A673 (cell line): ENCODE results near the gene TSEN2. TPM values are rescaled to one million over a fixed set of nuclear protein-coding genes. Genes with fewer than 3 reads are reported as not detected.

Experiments used
- BruUV-seq: library from RNA; stranded (reverse); fragments of 400-500 nt; replicated peaks from 2 replicates; lab custom pipeline; 2021; lab: Mats Ljungman, UMichigan
- CTCF ChIA-PET: fragments of 300-600 bp; sonication (Branson Sonifier 250); formaldehyde crosslinking; loops from one replicate; lab custom pipeline; 2022; ENCODE audit warnings: antibody characterized with exemption; lab: Charles Lee
- POLR2A ChIA-PET: fragments of 300-600 bp; sonication (Branson Sonifier 250); formaldehyde crosslinking; loops from one replicate; lab custom pipeline; 2022; ENCODE audit warnings: antibody characterized with exemption; ENCODE audit not compliant: low non-redundant PET; lab: Charles Lee
- DNase-seq: peaks from one replicate; pipeline ENCODE4 v3.0.0-alpha.2; 2015; ENCODE audit warnings: low spot score
- H3K27ac ChIP-seq: fragments of 200-600 bp; sonication (generic); 2 replicates; pipeline ENCODE4 v1.5.1; 2016; ENCODE audit warnings: mixed run types, low read depth, mild to moderate bottlenecking, mixed read lengths, antibody characterized with exemption, low read length; ENCODE audit not compliant: poor library complexity, severe bottlenecking
- H3K27me3 ChIP-seq: fragments of 200-600 bp; sonication (generic); replicated peaks from 2 replicates; pipeline ENCODE4 v1.6.1; 2017; ENCODE audit warnings: mixed run types, low read depth, mild to moderate bottlenecking, mixed read lengths, antibody characterized with exemption, low read length; ENCODE audit not compliant: insufficient read depth, poor library complexity
- H3K36me3 ChIP-seq: fragments of 200-600 bp; sonication (generic); 2 replicates; pipeline ENCODE4 v1.6.1; 2016; ENCODE audit warnings: mixed run types, mild to moderate bottlenecking, mixed read lengths, antibody characterized with exemption, low read length; ENCODE audit not compliant: insufficient read depth, poor library complexity, severe bottlenecking
- H3K4me1 ChIP-seq: fragments of 200-600 bp; sonication (generic); 2 replicates; pipeline ENCODE4 v1.6.1; 2017; ENCODE audit warnings: mixed run types, mild to moderate bottlenecking, mixed read lengths, antibody characterized with exemption, low read length; ENCODE audit not compliant: insufficient read depth, poor library complexity, severe bottlenecking
- H3K4me3 ChIP-seq: fragments of 200-600 bp; sonication (generic); 2 replicates; pipeline ENCODE4 v1.5.1; 2016; ENCODE audit warnings: low read depth, mixed run types, mild to moderate bottlenecking, mixed read lengths, low read length; ENCODE audit not compliant: poor library complexity, severe bottlenecking
- H3K9me3 ChIP-seq: fragments of 200-600 bp; sonication (generic); 2 replicates; pipeline ENCODE4 v1.6.1; 2016; ENCODE audit warnings: mixed run types, low read depth, mild to moderate bottlenecking, mixed read lengths, antibody characterized with exemption, low read length; ENCODE audit not compliant: poor library complexity, severe bottlenecking
- CTCF ChIP-seq: fragments of 300-800, 200-600 bp; sonication (generic); conservative IDR thresholded peaks from 2 replicates; pipeline ENCODE4 v1.5.1; 2017; ENCODE audit warnings: low read depth, mild to moderate bottlenecking, antibody characterized with exemption, low read length, moderate library complexity, mixed read lengths
- EZH2 ChIP-seq: fragments of 200-600 bp; sonication (generic); IDR thresholded peaks from 2 replicates; pipeline ENCODE4 v1.6.1; 2017; ENCODE audit warnings: borderline replicate concordance, low read depth, mild to moderate bottlenecking, mixed read lengths, antibody characterized with exemption, low read length; ENCODE audit not compliant: poor library complexity, severe bottlenecking
- intact Hi-C: fragments of 100-400 bp; cut with micrococcal nuclease; formaldehyde crosslinking; loops from one replicate; pipeline ENCODE4 v1.10.0; 2022; ENCODE audit not compliant: unreplicated experiment
- total RNA-seq: library from RNA; stranded (reverse); gene quantifications from 2 replicates; pipeline ENCODE4 v1.2.3, GENCODE V29; 2021

The TSEN2 gene
- total RNA-seq, 1 experiment from 2014 or later, result 34.5 TPM

GRCh38 chr3:12521010-12521409, 36.7 kb downstream of the TSEN2 start:
- DNase-seq, result no peak
- Histone ChIP-seq H3K9me3 (no peaks in the 10 kb centered on the region), H3K4me1 (no peaks in the 10 kb centered on the region), H3K4me3 (no peak overlapping the region), H3K27ac (no peak overlapping the region), H3K27me3 (no peaks in the 10 kb centered on the region), H3K36me3 (peaks cover 11% of the 10 kb centered on the region)
- BruUV-seq, result no TSS peak
- POLR2A ChIA-PET, result no interaction called here
- intact Hi-C loops, result no loop called here
- no peak for TF ChIP-seq EZH2
- no peak for TF ChIP-seq CTCF
- CTCF ChIA-PET, result no interaction called here

- ChIA-PET CTCF (no interaction called here), POLR2A (no interaction called here)
- no peaks in the 10 kb centered on the region for H3K4me1 ChIP-seq
- H3K9me3 ChIP-seq, result no peaks in the 10 kb centered on the region
- no peak overlapping the region for H3K27ac ChIP-seq
- H3K36me3 ChIP-seq, result peaks cover 22% of the 10 kb centered on the region
- no peak for TF ChIP-seq EZH2
- TF ChIP-seq CTCF, result no peak
- DNase-seq, result no peak
- intact Hi-C loops, result no loop called here
- no peaks in the 10 kb centered on the region for H3K27me3 ChIP-seq
- no peak overlapping the region for H3K4me3 ChIP-seq
- BruUV-seq, result no TSS peak
Observed at GRCh38 chr3:12522721-12523120, 38.4 kb downstream of the TSEN2 start.

GRCh38 chr3:12527757-12528143, 43.5 kb downstream of the TSEN2 start:
- H3K27me3 ChIP-seq, result no peaks in the 10 kb centered on the region
- H3K27ac ChIP-seq, result no peak overlapping the region
- TF ChIP-seq CTCF (no peak), EZH2 (no peak)
- peaks cover 38% of the 10 kb centered on the region for H3K36me3 ChIP-seq
- no TSS peak for BruUV-seq
- H3K9me3 ChIP-seq, result no peaks in the 10 kb centered on the region
- intact Hi-C loops, result no loop called here
- H3K4me3 ChIP-seq, result no peak overlapping the region
- ChIA-PET POLR2A (no interaction called here), CTCF (no interaction called here)
- H3K4me1 ChIP-seq, result no peaks in the 10 kb centered on the region
- no peak for DNase-seq
